Upper lobe of right lung (tissue), 1 donor: ENCODE data around the gene MUC21. TPM values are rescaled to one million over a fixed set of nuclear protein-coding genes. Genes with fewer than 3 reads are reported as not detected.

Source experiments
- ATAC-seq: fragments of 200-7000 bp; cut with Tn5 transposase; one replicate; pipeline ENCODE4 v1.9.1; 2020; ENCODE audit warnings: mild to moderate bottlenecking, moderate library complexity
- DNase-seq: peaks from one replicate; pipeline ENCODE4 v3.0.0-alpha.2; 2020
- H3K27ac ChIP-seq: fragments of 200-600 bp; one replicate; pipeline ENCODE4 v1.8.0; 2022
- H3K27me3 ChIP-seq: fragments of 200-600 bp; one replicate; pipeline ENCODE4 v1.8.0; 2022; ENCODE audit warnings: mild to moderate bottlenecking
- H3K36me3 ChIP-seq: fragments of 200-600 bp; one replicate; pipeline ENCODE4 v1.8.0; 2022
- H3K4me1 ChIP-seq: fragments of 200-600 bp; one replicate; pipeline ENCODE4 v1.8.0; 2022
- H3K4me3 ChIP-seq: fragments of 200-600 bp; one replicate; pipeline ENCODE4 v1.8.0; 2022; ENCODE audit warnings: mild to moderate bottlenecking
- H3K9me3 ChIP-seq: fragments of 200-600 bp; one replicate; pipeline ENCODE4 v1.8.0; 2022
- CTCF ChIP-seq: fragments of 200-600 bp; IDR thresholded peaks from one replicate; pipeline ENCODE4 v1.8.0; 2022; ENCODE audit warnings: antibody characterized with exemption
- intact Hi-C: fragments of 100-400 bp; cut with DNase I; formaldehyde crosslinking; loops from one replicate; pipeline ENCODE4 v1.11.0; 2022
- total RNA-seq: library from RNA; stranded (reverse); fragmentation: NEBNext Ultra II Directional; extraction: Animal tissue kit (Norgen Biotek cat#: 25700); gene quantifications from one replicate; pipeline ENCODE4 v1.2.1, GENCODE V29; 2021
- donor health status: DM: no; HTN: yes; CAD: no; lungs with severe emphysema.

The MUC21 gene
- total RNA-seq, 1 donor from 2014 or later, result 1.1 TPM

- Histone ChIP-seq H3K27me3 (no peaks in the 10 kb centered on the region), H3K4me1 (no peaks in the 10 kb centered on the region), H3K4me3 (no peak overlapping the region), H3K27ac (no peak overlapping the region), H3K36me3 (no peaks in the 10 kb centered on the region), H3K9me3 (no peaks in the 10 kb centered on the region)
- ATAC-seq, result no peak
- intact Hi-C loops, result no loop called here
- TF ChIP-seq CTCF, result no peak
- DNase-seq, result no peak
Measured at GRCh38 chr6:30970946-30971345, 12.6 kb upstream of the MUC21 start.

GRCh38 chr6:30972816-30973215 is 10.7 kb upstream of the MUC21 start:
- ATAC-seq (no peak), DNase-seq (no peak)
- TF ChIP-seq CTCF, result no peak

GRCh38 chr6:30974490-30975252 is 8.8 kb upstream of the MUC21 start:
- Histone ChIP-seq H3K4me1 (no peaks in the 10 kb centered on the region), H3K27ac (no peak overlapping the region), H3K27me3 (no peaks in the 10 kb centered on the region), H3K9me3 (no peaks in the 10 kb centered on the region), H3K36me3 (no peaks in the 10 kb centered on the region), H3K4me3 (no peak overlapping the region)
- peak; percentile 35 for ATAC-seq
- TF ChIP-seq CTCF, result no peak
- intact Hi-C loops, result no loop called here
- DNase-seq, result no peak

More at GRCh38 chr6:30972816-30973215, 10.7 kb upstream of the MUC21 start:
- no peak overlapping the region for H3K27ac ChIP-seq
- H3K4me1 ChIP-seq, result no peaks in the 10 kb centered on the region
- H3K27me3 ChIP-seq, result no peaks in the 10 kb centered on the region
- no peaks in the 10 kb centered on the region for H3K9me3 ChIP-seq
- intact Hi-C loops, result no loop called here
- no peaks in the 10 kb centered on the region for H3K36me3 ChIP-seq
- no peak overlapping the region for H3K4me3 ChIP-seq

GRCh38 chr6:30979141-30979540 is 4.4 kb upstream of the MUC21 start:
- peaks cover 5% of the 10 kb centered on the region for H3K4me1 ChIP-seq
- H3K27me3 ChIP-seq, result no peaks in the 10 kb centered on the region
- ATAC-seq, result no peak
- TF ChIP-seq CTCF, result no peak
- no peak overlapping the region for H3K27ac ChIP-seq
- no peak for DNase-seq
- no peaks in the 10 kb centered on the region for H3K36me3 ChIP-seq
- intact Hi-C loops, result no loop called here
- no peak overlapping the region for H3K4me3 ChIP-seq
- H3K9me3 ChIP-seq, result no peaks in the 10 kb centered on the region

GRCh38 chr6:30979690-30980089 is 3.8 kb upstream of the MUC21 start:
- H3K4me3 ChIP-seq, result no peak overlapping the region
- H3K27ac ChIP-seq, result no peak overlapping the region
- no peaks in the 10 kb centered on the region for H3K9me3 ChIP-seq
- DNase-seq (no peak), ATAC-seq (no peak)
- peaks cover 5% of the 10 kb centered on the region for H3K4me1 ChIP-seq
- no peaks in the 10 kb centered on the region for H3K36me3 ChIP-seq
- no peak for TF ChIP-seq CTCF
- H3K27me3 ChIP-seq, result no peaks in the 10 kb centered on the region
- intact Hi-C loops, result no loop called here
